ENCODE data around the gene FCHO2.

- no peak for TF ChIP-seq POLR2AphosphoS5 (IDR thresholded peaks at IDR 0.05; ENCODE audit: borderline replicate concordance, low read depth, low read length)
- TF ChIP-seq EZH2 (IDR thresholded peaks at IDR 0.05): no peak
Measured at GRCh38 chr5:72994578-72994977, 38.7 kb downstream of the FCHO2 start.
